Activated T-cell treated with anti-CD3 and anti-CD28 coated beads for 24 hours (primary cell): Measurements from ENCODE around the gene NEDD4L.

Experiments used
- DNase-seq: peaks from one replicate; pipeline ENCODE4 v3.0.0-alpha.2; 2020; ENCODE audit warnings: low read depth

NEDD4L gene

GRCh38 chr18:58118536-58118935 lies 74.5 kb downstream of the NEDD4L start:
- no peak for DNase-seq

- DNase-seq = no peak
These were observed 75.8 kb downstream of the NEDD4L start for GRCh38 chr18:58119819-58120218.

GRCh38 chr18:58124475-58124874 lies 80.4 kb downstream of the NEDD4L start:
- DNase-seq = no peak

GRCh38 chr18:58125183-58125582 lies 81.2 kb downstream of the NEDD4L start:
- no peak for DNase-seq

GRCh38 chr18:58125756-58126155 lies 81.7 kb downstream of the NEDD4L start:
- no peak for DNase-seq

GRCh38 chr18:58128381-58129374 lies 84.7 kb downstream of the NEDD4L start:
- no peak for DNase-seq

- no peak for DNase-seq
These were observed 88.7 kb downstream of the NEDD4L start for GRCh38 chr18:58132595-58133261.

- DNase-seq = no peak
These were observed 91.2 kb downstream of the NEDD4L start for GRCh38 chr18:58135183-58135641.

GRCh38 chr18:58135701-58136331 lies 91.8 kb downstream of the NEDD4L start:
- DNase-seq = peak; percentile 36

GRCh38 chr18:58136879-58137278 lies 92.9 kb downstream of the NEDD4L start:
- no peak for DNase-seq

GRCh38 chr18:58139459-58140386 lies 95.7 kb downstream of the NEDD4L start:
- no peak for DNase-seq

- no peak for DNase-seq
These were observed 96.6 kb downstream of the NEDD4L start for GRCh38 chr18:58140387-58141325.

- no peak for DNase-seq
These were observed 99.4 kb downstream of the NEDD4L start for GRCh38 chr18:58143386-58143785.

- DNase-seq = no peak
These were observed 100.1 kb downstream of the NEDD4L start for GRCh38 chr18:58144106-58144505.

GRCh38 chr18:58144671-58145285 lies 100.8 kb downstream of the NEDD4L start:
- no peak for DNase-seq

- DNase-seq = no peak
These were observed 102.1 kb downstream of the NEDD4L start for GRCh38 chr18:58146099-58146498.

- no peak for DNase-seq
These were observed 105.0 kb downstream of the NEDD4L start for GRCh38 chr18:58148954-58149471.

- no peak for DNase-seq
These were observed 106.7 kb downstream of the NEDD4L start for GRCh38 chr18:58150772-58151171.

- DNase-seq = no peak
These were observed 108.2 kb downstream of the NEDD4L start for GRCh38 chr18:58152216-58152615.

GRCh38 chr18:58152891-58153290 lies 108.9 kb downstream of the NEDD4L start:
- DNase-seq = no peak
